ENCODE measurements around the gene FBP1. TPM values are rescaled to one million over a fixed set of nuclear protein-coding genes. Genes with fewer than 3 reads are reported as not detected.
"Not testable (repeated sequence)": the region's sequence is repeated elsewhere in the genome, so short reads cannot be mapped to it uniquely, and the experiment has no call there.

FBP1 gene
- total RNA-seq, 2 donors from 2014 or later: 3.6 to 4.1 TPM

DNA sequence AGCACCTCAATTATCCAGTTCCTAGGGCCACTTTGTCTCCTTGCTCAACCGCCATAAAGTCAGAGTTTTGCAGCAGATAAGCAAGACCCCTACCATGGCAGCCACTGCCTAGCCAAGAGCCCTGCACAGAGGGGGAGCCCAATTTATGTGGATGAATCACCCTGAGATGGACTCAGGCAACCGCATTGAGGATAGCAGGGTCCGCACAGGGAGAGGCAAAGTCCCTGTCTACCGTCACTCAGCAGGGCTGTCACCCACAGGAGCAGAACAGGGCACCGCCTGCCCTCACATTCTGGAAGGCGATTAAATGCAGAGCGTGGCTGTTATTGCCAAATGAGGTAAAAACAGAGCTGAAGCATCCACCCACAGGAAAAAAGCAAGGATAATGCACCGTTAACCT lies 47.4 kb downstream of the FBP1 start:
- no peaks in the 10 kb centered on the region for H3K9me3 ChIP-seq
- H3K4me1 ChIP-seq: no peaks in the 10 kb centered on the region
- H3K36me3 ChIP-seq: no peaks in the 10 kb centered on the region
- no peak for DNase-seq (ENCODE audit: low spot score)
- no peak overlapping the region for H3K4me3 ChIP-seq
- H3K27ac ChIP-seq: no peak overlapping the region
- H3K27me3 ChIP-seq: no peaks in the 10 kb centered on the region
- TF ChIP-seq, protein P1, sequence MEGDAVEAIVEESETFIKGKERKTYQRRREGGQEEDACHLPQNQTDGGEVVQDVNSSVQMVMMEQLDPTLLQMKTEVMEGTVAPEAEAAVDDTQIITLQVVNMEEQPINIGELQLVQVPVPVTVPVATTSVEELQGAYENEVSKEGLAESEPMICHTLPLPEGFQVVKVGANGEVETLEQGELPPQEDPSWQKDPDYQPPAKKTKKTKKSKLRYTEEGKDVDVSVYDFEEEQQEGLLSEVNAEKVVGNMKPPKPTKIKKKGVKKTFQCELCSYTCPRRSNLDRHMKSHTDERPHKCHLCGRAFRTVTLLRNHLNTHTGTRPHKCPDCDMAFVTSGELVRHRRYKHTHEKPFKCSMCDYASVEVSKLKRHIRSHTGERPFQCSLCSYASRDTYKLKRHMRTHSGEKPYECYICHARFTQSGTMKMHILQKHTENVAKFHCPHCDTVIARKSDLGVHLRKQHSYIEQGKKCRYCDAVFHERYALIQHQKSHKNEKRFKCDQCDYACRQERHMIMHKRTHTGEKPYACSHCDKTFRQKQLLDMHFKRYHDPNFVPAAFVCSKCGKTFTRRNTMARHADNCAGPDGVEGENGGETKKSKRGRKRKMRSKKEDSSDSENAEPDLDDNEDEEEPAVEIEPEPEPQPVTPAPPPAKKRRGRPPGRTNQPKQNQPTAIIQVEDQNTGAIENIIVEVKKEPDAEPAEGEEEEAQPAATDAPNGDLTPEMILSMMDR (IDR thresholded peaks at IDR 0.05): no peak

DNA sequence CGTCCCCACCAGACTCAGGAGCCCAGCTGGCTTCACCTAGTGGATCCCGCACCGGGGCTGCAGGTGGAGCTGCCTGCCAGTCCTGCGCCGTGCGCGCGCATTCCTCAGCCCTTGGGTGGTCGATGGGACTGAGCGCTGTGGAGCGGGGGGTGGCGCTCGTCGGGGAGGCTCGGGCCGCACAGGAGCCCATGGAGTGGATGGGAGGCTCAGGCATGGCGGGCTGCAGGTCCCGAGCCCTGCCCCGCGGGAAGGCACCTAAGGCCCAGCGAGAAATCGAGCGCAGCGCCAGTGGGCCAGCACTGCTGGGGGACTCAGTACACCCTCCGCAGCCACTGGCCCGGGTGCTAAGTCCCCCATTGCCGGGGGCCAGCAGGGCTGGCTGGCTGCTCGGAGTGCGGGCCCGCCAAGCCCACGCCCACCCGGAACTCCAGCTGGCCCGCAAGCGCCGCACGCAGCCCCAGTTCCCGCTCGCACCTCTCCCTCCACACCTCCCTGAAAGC lies 48.2 kb downstream of the FBP1 start:
- not testable (repeated sequence) for H3K36me3 ChIP-seq; H3K27me3 ChIP-seq; H3K9me3 ChIP-seq; H3K4me3 ChIP-seq; H3K27ac ChIP-seq; H3K4me1 ChIP-seq; DNase-seq (ENCODE audit: low spot score)

DNA sequence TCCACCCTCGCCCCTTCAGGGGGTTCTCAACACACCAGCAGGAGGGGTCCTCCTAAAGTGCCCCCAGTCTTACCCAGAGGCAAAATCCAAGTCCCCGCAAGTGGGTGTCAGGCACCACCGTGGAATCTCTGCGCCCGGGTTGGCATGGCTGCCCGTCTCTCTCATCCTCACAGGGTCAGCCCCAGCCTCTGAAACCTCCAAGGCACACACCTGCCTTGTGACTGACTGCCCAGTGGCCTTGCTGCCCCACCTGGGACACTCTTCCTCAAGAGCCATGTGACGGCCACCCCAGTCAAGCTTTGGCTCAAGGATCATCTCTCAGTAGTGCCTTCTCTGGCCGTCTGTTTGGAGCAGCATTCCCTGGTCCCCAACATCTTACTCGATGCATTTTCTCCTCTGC lies 50.6 kb downstream of the FBP1 start:
- H3K4me1 ChIP-seq: no peaks in the 10 kb centered on the region
- no peaks in the 10 kb centered on the region for H3K27me3 ChIP-seq
- no peaks in the 10 kb centered on the region for H3K36me3 ChIP-seq
- no peaks in the 10 kb centered on the region for H3K9me3 ChIP-seq
- no peak for DNase-seq (ENCODE audit: low spot score)
- TF ChIP-seq, protein P1 (IDR thresholded peaks at IDR 0.05): no peak
- H3K27ac ChIP-seq: no peak overlapping the region
- H3K4me3 ChIP-seq: no peak overlapping the region

DNA sequence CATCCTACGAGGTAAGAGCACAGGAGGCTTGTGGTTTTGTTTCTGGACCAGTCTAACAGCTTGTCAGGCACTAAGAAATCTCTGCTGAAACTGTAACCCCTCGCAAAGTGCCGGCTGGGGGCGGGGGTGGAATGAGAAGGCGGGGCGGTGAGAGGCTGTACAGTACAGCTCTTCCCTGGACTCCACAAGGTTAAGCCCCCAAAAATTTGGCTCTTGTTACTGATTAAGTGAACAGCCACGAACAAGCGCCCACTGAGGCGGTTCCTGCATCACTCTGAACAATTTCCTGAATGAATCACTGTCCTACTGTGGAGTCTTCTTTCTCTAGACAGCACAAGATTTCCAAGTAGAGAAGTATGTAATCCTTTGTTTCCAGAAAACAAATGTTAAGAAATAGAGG lies 52.5 kb downstream of the FBP1 start:
- TF ChIP-seq, protein P1 (IDR thresholded peaks at IDR 0.05): no peak
- no peaks in the 10 kb centered on the region for H3K4me1 ChIP-seq
- no peaks in the 10 kb centered on the region for H3K36me3 ChIP-seq
- no peaks in the 10 kb centered on the region for H3K27me3 ChIP-seq
- no peak overlapping the region for H3K4me3 ChIP-seq
- no peaks in the 10 kb centered on the region for H3K9me3 ChIP-seq
- DNase-seq (ENCODE audit: low spot score): no peak
- no peak overlapping the region for H3K27ac ChIP-seq

DNA sequence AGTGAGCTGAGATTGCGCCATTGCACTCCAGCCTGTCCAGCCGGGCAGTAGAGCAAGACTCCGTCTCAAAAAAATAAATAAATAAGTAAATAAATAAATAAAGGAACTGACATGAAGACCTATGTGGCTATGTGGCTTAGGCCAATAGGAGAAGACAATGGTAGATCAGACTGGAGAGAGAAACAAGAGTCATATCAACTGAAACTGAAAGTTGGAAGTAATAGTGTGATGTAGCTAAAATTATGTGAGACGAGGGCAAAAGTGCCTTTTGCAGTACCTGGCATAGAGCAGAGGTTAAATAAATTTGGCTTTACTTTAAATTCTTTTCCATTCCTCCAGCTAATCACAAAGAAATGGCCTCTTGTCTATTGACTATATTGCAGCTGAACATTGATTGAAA lies 53.0 kb downstream of the FBP1 start:
- no peak for DNase-seq (ENCODE audit: low spot score)
- no peaks in the 10 kb centered on the region for H3K36me3 ChIP-seq
- H3K4me1 ChIP-seq: no peaks in the 10 kb centered on the region
- H3K4me3 ChIP-seq: no peak overlapping the region
- TF ChIP-seq, protein P1 (IDR thresholded peaks at IDR 0.05): no peak
- H3K9me3 ChIP-seq: no peaks in the 10 kb centered on the region
- no peaks in the 10 kb centered on the region for H3K27me3 ChIP-seq
- H3K27ac ChIP-seq: no peak overlapping the region

DNA sequence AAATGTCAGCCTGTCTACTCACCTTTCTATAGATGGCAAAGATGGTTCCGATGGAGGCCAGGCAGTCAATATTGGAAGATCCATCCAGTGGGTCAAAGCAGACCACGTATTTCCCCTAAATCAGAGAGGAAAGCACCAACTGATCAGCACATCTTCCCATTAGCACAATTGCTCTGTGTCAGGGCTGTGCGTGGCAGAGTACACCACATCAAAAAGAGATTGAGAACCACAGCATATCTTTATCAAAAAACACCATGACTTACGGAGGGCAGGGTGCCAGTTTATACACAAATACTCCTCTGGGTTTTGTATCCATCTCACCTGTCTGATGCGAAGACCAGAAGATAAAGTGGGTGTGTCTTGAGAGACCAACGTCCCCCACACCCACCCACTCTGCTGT lies 54.8 kb downstream of the FBP1 start:
- TF ChIP-seq, protein P1 (IDR thresholded peaks at IDR 0.05): no peak
- Histone ChIP-seq H3K4me3 (no peak overlapping the region), H3K4me1 (no peaks in the 10 kb centered on the region), H3K27me3 (no peaks in the 10 kb centered on the region), H3K27ac (no peak overlapping the region), H3K36me3 (no peaks in the 10 kb centered on the region), H3K9me3 (no peaks in the 10 kb centered on the region)
- no peak for DNase-seq (ENCODE audit: low spot score)
